Mesendoderm (in vitro differentiated cells): Measurements from ENCODE around the gene TRMT112.
A peak's percentile ranks its signal among the peaks of the same experiment; 100 is the strongest.

Source experiments
- DNase-seq: peaks from one replicate; pipeline ENCODE4 v3.0.0; 2013
- H2AK5ac ChIP-seq: 2 replicates; pipeline ENCODE4 v1.6.1; 2013; ENCODE audit warnings: low read length, inconsistent platforms
- H2BK120ac ChIP-seq: 2 replicates; pipeline ENCODE4 v1.6.1; 2013; ENCODE audit warnings: low read depth, mild to moderate bottlenecking, low read length, moderate library complexity, mixed read lengths
- H2BK15ac ChIP-seq: replicated peaks from 2 replicates; pipeline ENCODE4 v1.6.1; 2013; ENCODE audit warnings: low read depth, mild to moderate bottlenecking, moderate library complexity
- H2BK5ac ChIP-seq: 2 replicates; pipeline ENCODE4 v1.6.1; 2013; ENCODE audit warnings: low read length, inconsistent platforms
- H3K18ac ChIP-seq: 2 replicates; pipeline ENCODE4 v1.6.1; 2013; ENCODE audit warnings: mild to moderate bottlenecking, low read length, mixed read lengths
- H3K23ac ChIP-seq: one replicate; pipeline ENCODE4 v1.6.1; 2013; ENCODE audit warnings: low read length
- H3K27ac ChIP-seq: 2 replicates; pipeline ENCODE4 v1.5.1; 2013; ENCODE audit warnings: low read depth, mild to moderate bottlenecking, inconsistent platforms, low read length, moderate library complexity
- H3K27me3 ChIP-seq: 2 replicates; pipeline ENCODE4 v1.6.1; 2013; ENCODE audit warnings: low read length, control low read depth, mild to moderate bottlenecking, inconsistent platforms; ENCODE audit not compliant: insufficient read depth, poor library complexity
- H3K36me3 ChIP-seq: 2 replicates; pipeline ENCODE4 v1.6.1; 2013; ENCODE audit warnings: low read length, inconsistent platforms; ENCODE audit not compliant: control insufficient read depth, insufficient read depth
- H3K4ac ChIP-seq: one replicate; pipeline ENCODE4 v1.6.1; 2013; ENCODE audit warnings: low read depth, mild to moderate bottlenecking, low read length, moderate library complexity
- H3K4me1 ChIP-seq: 2 replicates; pipeline ENCODE4 v1.6.1; 2013; ENCODE audit warnings: low read depth, low read length, inconsistent platforms; ENCODE audit not compliant: control insufficient read depth
- H3K4me2 ChIP-seq: 2 replicates; pipeline ENCODE4 v1.6.1; 2013; ENCODE audit warnings: low read length
- H3K4me3 ChIP-seq: 2 replicates; pipeline ENCODE4 v1.5.1; 2013; ENCODE audit warnings: mild to moderate bottlenecking, low read length
- H3K56ac ChIP-seq: one replicate; pipeline ENCODE4 v1.6.1; 2013; ENCODE audit warnings: low read length
- H3K79me1 ChIP-seq: 2 replicates; pipeline ENCODE4 v1.6.1; 2013; ENCODE audit warnings: low read length, inconsistent platforms
- H3K79me2 ChIP-seq: 2 replicates; pipeline ENCODE4 v1.6.1; 2013; ENCODE audit warnings: mild to moderate bottlenecking, low read length; ENCODE audit not compliant: control insufficient read depth, insufficient read depth
- H3K9ac ChIP-seq: 2 replicates; pipeline ENCODE4 v1.6.1; 2013; ENCODE audit warnings: low read length, inconsistent platforms
- H4K5ac ChIP-seq: one replicate; pipeline ENCODE4 v1.6.1; 2013; ENCODE audit warnings: low read length
- H4K8ac ChIP-seq: one replicate; pipeline ENCODE4 v1.6.1; 2013; ENCODE audit warnings: low read depth, mild to moderate bottlenecking, control low read depth, low read length, moderate library complexity
- WGBS: extraction: QIAGEN DNeasy Blood & Tissue Kit; methylation state at CpG from one replicate; pipeline ENCODE4 v1.1.7; 2013; ENCODE audit warnings: low lambda C conversion rate, missing lambda C conversion rate; ENCODE audit not compliant: insufficient coverage; ENCODE audit errors: extremely low coverage; 5-methylcytosine and 5-hydroxymethylcytosine counted together

The TRMT112 gene

GRCh38 chr11:64347193-64347867, 30.0 kb upstream of the TRMT112 start:
- H3K36me3 ChIP-seq, result no peaks in the 10 kb centered on the region
- no peak overlapping the region for H2BK5ac ChIP-seq
- no peak overlapping the region for H3K23ac ChIP-seq
- no peak overlapping the region for H2BK15ac ChIP-seq
- no peak overlapping the region for H3K4me2 ChIP-seq
- H3K4ac ChIP-seq, result no peak overlapping the region
- no peak overlapping the region for H3K27ac ChIP-seq
- H3K9ac ChIP-seq, result no peak overlapping the region
- H2BK120ac ChIP-seq, result no peak overlapping the region
- H3K56ac ChIP-seq, result no peak overlapping the region
- H3K27me3 ChIP-seq, result no peaks in the 10 kb centered on the region
- no peak for DNase-seq
- no peak overlapping the region for H2AK5ac ChIP-seq
- no peak overlapping the region for H4K5ac ChIP-seq
- H3K79me2 ChIP-seq, result no peaks in the 10 kb centered on the region
- no peak overlapping the region for H3K18ac ChIP-seq
- H4K8ac ChIP-seq, result no peak overlapping the region
- H3K79me1 ChIP-seq, result no peaks in the 10 kb centered on the region
- no peak overlapping the region for H3K4me3 ChIP-seq
- WGBS, result no CpG with 5 or more reads among the region's 12 CpGs
- no peaks in the 10 kb centered on the region for H3K4me1 ChIP-seq

GRCh38 chr11:64344787-64345186, 27.4 kb upstream of the TRMT112 start:
- no peak for DNase-seq
- Histone ChIP-seq H3K23ac (no peak overlapping the region), H3K4me1 (peaks cover 5% of the 10 kb centered on the region), H2BK5ac (no peak overlapping the region), H3K79me1 (no peaks in the 10 kb centered on the region), H3K4me2 (no peak overlapping the region), H2BK15ac (no peak overlapping the region), H3K56ac (no peak overlapping the region), H4K8ac (no peak overlapping the region), H2AK5ac (no peak overlapping the region), H3K4ac (no peak overlapping the region), H4K5ac (no peak overlapping the region), H3K27me3 (no peaks in the 10 kb centered on the region), H3K18ac (no peak overlapping the region), H2BK120ac (no peak overlapping the region), H3K79me2 (no peaks in the 10 kb centered on the region), H3K4me3 (no peak overlapping the region), H3K9ac (no peak overlapping the region), H3K36me3 (no peaks in the 10 kb centered on the region), H3K27ac (no peak overlapping the region)
- no CpG with 5 or more reads among the region's 28 CpGs for WGBS

GRCh38 chr11:64343767-64344559, 26.6 kb upstream of the TRMT112 start:
- Histone ChIP-seq H3K27ac (no peak overlapping the region), H3K23ac (no peak overlapping the region), H3K4ac (no peak overlapping the region), H3K79me2 (no peaks in the 10 kb centered on the region), H3K18ac (no peak overlapping the region), H4K8ac (no peak overlapping the region), H3K9ac (no peak overlapping the region), H3K56ac (no peak overlapping the region), H3K36me3 (no peaks in the 10 kb centered on the region), H2BK15ac (no peak overlapping the region), H2BK120ac (no peak overlapping the region), H3K4me1 (peaks cover 5% of the 10 kb centered on the region), H2AK5ac (no peak overlapping the region), H4K5ac (no peak overlapping the region), H3K27me3 (no peaks in the 10 kb centered on the region), H3K4me2 (no peak overlapping the region), H2BK5ac (no peak overlapping the region), H3K4me3 (no peak overlapping the region), H3K79me1 (no peaks in the 10 kb centered on the region)
- DNase-seq, result no peak
- no CpG with 5 or more reads among the region's 18 CpGs for WGBS

GRCh38 chr11:64342869-64343745, 25.7 kb upstream of the TRMT112 start:
- Histone ChIP-seq H3K79me1 (no peaks in the 10 kb centered on the region), H3K79me2 (no peaks in the 10 kb centered on the region), H3K23ac (no peak overlapping the region), H3K4ac (no peak overlapping the region), H3K4me2 (no peak overlapping the region), H3K18ac (no peak overlapping the region), H4K5ac (no peak overlapping the region), H2AK5ac (no peak overlapping the region), H3K4me3 (no peak overlapping the region), H3K4me1 (peaks cover 5% of the 10 kb centered on the region), H3K27ac (no peak overlapping the region), H2BK120ac (no peak overlapping the region), H4K8ac (no peak overlapping the region), H3K56ac (no peak overlapping the region), H2BK5ac (no peak overlapping the region), H3K36me3 (no peaks in the 10 kb centered on the region), H2BK15ac (no peak overlapping the region), H3K9ac (no peak overlapping the region), H3K27me3 (no peaks in the 10 kb centered on the region)
- WGBS, result no CpG with 5 or more reads among the region's 29 CpGs
- DNase-seq, result no peak

GRCh38 chr11:64341851-64342791, 24.8 kb upstream of the TRMT112 start:
- peak overlapping the region; percentile 92 for H3K56ac ChIP-seq
- peak overlapping the region; percentile 48 for H3K4me2 ChIP-seq
- H3K27me3 ChIP-seq, result no peaks in the 10 kb centered on the region
- peaks cover 5% of the 10 kb centered on the region for H3K4me1 ChIP-seq
- H3K27ac ChIP-seq, result no peak overlapping the region
- H3K9ac ChIP-seq, result peak overlapping the region; percentile 85
- H2AK5ac ChIP-seq, result no peak overlapping the region
- H3K79me2 ChIP-seq, result no peaks in the 10 kb centered on the region
- H3K79me1 ChIP-seq, result no peaks in the 10 kb centered on the region
- H2BK15ac ChIP-seq, result no peak overlapping the region
- H3K36me3 ChIP-seq, result no peaks in the 10 kb centered on the region
- H2BK120ac ChIP-seq, result no peak overlapping the region
- no CpG with 5 or more reads among the region's 55 CpGs for WGBS
- peak; percentile 97 for DNase-seq
- no peak overlapping the region for H3K23ac ChIP-seq
- no peak overlapping the region for H3K4me3 ChIP-seq
- H4K8ac ChIP-seq, result peak overlapping the region; percentile 7
- no peak overlapping the region for H4K5ac ChIP-seq
- H2BK5ac ChIP-seq, result no peak overlapping the region
- peak overlapping the region; percentile 69 for H3K18ac ChIP-seq
- peak overlapping the region; percentile 0 for H3K4ac ChIP-seq
